SIG-M5 treated with dmso at 0.1 percent for 504 hours (cell line): ENCODE data around the gene GRIN1.

Experiments used
- DNase-seq: peaks from one replicate; lab custom pipeline; 2025; ENCODE audit not compliant: unreplicated experiment; lab: John Stamatoyannopoulos, UW

GRIN1 gene

DNA sequence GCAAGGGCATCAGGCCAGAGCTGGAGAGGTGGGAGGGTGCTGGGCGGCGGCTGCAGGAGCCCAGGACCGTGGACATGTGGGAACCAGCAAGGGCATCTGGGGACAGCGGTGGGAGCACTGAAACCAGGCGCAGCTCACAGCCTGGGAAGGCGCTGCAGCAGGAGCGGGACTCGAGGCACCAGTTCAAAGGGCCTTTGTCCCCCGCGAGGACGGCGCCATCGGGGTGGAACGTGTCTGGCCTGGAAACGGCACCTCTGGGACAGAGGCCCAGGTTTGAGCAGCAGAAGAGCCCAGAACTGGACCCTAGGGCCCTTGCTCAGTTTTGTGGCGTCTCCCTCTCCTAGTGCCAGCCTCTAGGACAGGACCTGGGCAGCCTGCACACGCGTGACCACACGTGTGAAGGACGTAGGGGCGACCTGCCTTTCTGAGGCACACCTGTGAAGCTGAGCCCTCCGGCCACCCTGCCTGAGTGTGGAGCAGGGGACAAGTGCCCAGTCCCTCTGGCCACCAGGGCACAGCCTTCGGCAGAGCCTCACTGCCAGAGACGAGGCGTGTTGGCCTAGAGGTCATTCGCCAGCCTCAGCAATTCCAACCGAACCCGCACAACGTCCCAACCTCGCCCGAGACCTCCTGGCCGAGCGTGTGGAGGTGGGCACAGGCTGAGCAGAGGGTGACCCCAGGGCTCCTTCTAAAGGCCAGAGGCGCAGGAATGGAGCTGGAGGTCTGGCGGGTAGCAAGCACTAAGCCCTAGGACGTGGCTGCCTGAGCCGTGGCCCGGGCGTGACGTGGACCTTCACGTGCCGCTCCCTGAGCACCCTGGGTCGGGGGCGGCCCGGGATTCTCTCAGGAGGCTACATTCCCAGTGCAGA, 35.1 kb downstream of the GRIN1 start:
- DNase-seq: no peak

DNA sequence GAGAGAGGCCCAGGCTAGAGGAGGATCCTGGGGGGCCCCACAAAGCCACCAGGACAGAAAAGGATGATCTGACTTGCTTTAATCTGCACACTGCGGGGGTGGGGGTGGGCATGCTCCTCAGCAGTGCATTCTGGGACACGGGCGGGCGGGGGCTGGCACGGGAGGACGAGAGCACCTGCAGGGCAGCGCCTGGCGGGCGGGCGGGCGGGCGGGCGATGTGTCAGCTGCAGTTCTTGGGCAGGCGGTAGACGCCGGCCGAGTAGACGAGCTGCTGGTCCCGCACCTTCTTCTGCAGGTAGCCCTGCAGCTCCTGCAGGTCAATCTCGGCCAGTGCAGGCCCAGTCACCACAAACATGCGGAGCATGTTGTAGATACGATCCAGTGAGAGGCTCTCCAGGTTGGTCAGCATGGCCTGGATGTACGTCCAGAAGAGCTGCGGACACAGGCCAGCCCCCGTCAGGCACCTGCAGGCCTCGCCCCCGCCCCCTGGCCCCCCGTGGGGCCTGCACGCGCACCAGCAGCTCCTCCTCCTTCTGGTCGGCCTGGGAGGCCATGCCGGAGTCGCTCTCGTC, 35.9 kb downstream of the GRIN1 start:
- DNase-seq: no peak

DNA sequence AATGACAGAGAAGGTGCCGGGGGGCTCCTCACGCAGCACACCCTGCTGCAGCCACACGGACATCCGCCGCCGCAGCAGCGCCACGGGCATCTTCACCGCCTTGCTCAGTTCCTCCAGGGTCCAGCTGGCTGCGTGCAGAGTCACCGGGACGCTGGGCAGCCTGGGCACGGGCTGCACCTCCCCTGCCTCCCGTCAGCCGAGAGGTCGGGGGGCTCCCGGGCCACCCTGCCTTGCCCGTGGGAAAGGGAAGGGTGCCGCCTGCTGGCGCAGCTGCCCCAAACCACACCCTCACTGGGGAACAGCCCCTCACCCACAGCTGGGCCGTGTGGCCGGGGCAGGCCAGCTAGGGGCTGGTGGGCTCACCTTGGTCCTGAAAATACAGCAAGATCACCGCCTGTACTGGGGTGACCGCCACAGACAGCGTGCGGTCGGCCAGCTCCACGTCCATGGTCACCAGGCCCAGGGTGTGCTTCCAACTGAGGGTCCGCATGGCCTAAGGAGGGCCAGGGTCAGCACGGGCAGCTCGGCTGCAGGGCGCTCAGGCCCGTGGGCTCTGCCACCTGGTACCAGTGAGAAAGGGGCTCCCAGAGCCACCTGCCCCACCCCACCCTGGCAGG, 36.5 kb downstream of the GRIN1 start:
- no peak for DNase-seq

DNA sequence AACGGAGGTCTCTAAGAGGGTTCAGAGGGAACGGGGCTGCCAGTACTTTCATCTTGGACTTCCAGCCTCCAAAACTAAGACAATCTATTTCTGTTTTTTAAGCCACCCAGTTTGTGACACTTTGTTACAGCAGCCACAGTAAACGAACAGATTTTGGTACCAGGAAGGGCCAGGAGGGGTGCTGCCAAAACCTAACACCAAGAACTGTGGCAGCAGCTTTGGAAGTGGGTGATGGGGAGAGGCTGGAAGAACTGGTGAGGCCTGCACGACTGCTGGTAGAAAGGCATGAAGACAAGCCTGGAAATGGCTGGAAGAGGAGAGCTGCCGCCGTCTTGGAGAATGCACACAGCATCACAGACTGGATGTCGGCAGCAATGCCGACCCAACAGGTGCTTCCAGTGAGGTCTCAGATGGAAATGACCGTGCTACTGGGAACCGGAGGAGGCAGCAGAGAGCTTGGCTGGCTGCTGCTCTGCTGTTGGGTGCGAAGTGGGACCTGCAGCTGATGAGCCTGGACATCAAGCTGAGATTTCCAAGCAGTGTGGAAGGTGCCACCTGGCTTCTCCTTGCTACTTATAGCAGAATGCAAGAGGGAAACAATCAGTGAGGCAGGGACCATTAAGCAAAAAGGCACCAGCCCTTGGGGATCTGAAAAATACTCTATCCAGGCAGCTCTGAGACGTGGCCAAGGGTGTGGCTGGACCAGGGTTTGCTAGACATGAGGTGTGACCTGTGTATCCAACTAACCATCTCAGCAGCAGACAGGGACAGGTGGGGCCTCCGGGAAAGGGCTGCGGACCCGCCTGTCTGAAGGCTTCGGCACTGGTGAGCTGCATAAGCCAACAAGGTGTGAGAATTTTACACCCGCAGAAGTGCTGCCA, 37.6 kb downstream of the GRIN1 start:
- peak; percentile 34 for DNase-seq

DNA sequence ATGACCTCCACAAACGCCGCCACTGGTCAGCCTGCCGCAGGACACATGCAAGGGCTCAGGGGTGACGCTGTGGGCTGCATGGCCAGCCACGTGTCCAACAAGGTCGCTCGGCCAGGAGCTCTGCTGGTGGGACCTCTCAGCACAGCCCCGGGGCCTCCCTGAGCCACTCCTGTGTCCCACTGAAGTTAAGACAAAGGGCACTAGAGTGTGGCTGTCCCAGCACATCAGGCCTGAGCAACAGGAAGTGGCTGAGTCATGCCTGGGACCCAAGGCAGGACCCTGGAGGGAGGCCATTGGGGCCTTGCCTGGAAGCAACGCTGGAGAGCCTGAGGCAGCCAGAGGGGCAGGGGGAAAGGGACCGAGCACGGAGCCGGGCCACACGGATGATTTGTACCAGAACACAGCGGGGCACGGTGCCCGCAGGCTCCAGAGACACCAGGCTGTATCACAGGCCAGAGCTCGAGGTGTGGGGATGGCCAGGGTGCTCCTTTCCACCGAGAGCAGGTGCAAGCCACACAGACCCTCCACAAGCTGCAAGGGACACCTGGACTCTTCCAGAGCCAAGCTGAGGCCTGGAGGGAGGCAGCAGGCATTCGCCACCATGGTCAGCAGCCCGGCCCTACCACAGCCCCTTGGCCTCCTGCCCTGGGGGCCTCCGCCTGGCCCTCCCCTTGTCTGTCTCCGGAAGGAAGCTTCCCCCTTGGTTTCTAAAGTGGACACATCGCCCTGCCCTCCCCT, 39.4 kb downstream of the GRIN1 start:
- DNase-seq: no peak

DNA sequence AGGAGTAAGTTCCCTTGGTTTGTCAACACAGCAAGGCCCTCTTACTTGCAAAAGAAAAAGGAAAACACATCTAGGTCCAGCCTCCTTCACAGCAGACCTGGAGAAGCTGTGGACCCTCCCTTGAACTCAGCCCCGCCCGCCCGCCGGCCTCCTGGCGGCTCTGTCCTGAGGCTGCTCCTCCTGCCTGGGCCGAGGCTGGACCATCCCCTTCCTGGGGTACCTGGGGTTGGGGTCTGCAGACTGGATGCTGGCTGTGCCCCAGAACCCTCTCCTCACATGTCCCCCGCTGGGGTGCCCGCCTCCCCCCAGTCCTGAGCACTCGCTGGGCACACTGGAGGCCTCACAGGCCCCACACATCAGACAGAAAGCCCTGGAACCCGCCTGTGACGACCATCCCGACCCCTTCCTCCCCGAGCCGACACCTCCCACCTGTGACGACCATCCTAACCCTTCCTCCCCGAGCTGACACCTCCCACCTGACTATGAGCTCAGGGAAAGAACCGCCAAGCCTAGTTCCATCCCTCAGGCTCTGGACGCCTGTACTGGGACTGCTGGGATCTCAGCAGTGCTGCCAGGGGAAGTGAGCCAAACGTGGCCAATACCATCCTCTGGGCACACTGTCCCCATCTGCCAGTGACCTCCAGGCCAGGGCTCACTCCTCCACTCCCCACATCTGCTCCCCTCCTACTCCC, 40.1 kb downstream of the GRIN1 start:
- no peak for DNase-seq

DNA sequence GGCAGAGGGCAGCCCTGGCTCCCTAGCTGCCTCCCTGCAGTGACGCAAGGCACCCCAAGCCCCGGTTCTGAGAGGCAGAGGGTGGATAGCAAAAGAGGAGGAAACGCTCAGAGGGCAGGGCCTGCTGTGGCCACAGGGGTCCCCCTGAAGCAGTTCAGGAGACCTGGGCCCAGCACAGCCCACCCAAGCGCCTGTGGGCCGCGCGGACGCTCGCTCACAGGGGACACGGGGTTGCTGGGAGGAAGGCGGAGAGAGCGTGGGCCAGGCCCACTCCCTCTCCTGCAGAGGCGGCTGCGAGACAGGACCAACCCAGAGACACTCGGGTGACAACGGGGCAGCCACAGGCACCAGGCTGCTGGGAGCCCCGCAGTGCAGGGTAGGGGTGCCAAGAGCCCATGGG, 40.8 kb downstream of the GRIN1 start:
- DNase-seq: no peak

DNA sequence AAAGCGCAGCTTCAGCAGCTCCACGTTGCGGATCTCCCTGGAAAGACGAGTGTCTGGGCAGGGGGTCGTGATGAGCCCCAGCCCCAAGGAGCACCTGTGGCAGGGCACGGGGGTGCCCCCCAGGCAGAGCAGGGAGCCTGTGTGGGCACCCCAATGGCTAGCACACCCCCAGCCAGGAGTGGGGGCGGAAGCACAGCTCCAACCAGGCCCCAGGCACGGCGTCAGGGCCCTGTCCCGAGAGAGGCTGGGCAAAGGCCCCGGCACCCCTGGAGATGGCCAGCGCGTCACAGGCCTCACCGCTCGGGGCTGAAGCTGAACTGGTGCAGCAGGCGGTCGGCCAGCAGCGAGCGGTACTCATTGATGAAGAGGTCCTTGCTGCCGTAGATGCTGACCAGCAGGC, 41.5 kb downstream of the GRIN1 start:
- DNase-seq: no peak

DNA sequence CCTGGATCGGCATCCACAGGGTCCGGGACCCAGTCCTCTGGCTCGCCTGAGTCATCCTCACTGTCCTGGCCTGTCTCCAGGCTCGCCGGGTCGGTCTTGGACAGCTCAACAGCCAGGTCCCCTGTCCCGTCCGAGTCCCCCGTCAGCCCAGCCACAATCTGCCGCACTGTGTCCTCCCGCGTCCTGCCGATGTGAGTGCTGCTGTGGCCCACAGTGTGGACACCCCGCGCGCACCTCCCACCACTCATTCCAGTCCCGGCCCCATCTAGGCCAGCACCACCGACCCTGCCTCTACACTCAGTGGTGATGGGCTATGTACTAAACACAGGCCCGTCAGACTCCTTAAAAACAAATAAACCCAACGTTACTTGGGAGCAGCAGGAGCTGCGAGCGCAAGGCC, 42.7 kb downstream of the GRIN1 start:
- no peak for DNase-seq

DNA sequence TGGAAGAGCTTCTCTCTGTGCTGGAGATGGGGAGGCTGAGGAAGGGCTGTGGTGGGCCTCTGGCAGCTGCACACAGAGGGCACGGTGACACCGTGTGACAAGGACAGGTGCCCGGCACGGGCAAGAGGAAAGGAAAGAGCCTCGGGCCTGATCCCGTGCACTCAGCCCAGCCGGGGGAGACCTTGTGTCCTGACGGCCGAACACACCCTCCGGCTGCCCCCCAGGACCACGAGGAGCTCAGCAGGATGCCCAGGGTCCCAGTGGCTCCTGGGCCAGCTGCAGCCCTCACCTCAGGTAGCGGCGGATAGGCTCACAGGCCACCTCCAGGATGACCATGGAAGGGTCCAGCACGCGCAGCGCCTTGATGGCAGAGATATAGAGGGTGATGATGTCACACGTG, 43.9 kb downstream of the GRIN1 start:
- no peak for DNase-seq

DNA sequence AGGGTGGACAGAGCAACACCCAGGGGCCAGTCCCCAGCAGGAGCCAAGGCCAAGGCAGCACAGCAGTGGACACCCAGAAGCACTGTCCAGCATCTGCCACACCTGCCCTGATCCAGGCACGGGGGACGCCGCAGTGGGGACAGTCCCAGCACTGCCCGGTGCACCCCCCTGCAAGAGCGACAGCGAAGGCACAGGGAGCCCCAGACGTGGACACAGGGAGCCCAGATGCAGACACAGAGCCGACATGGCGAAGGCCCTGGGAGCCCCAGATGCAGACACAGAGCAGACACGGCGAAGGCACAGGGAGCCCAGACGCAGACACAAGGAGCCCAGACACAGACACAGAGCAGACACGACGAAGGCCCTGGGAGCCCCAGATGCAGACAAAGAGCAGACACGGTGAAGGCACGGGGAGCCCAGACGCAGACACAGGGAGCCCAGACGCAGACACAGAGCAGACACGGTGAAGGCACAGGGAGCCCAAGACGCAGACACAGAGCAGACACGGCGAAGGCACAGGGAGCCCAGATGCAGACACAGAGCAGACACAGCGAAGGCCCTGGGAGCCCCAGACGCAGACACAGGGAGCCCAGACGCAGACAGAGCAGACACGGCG, 45.1 kb downstream of the GRIN1 start:
- no peak for DNase-seq

DNA sequence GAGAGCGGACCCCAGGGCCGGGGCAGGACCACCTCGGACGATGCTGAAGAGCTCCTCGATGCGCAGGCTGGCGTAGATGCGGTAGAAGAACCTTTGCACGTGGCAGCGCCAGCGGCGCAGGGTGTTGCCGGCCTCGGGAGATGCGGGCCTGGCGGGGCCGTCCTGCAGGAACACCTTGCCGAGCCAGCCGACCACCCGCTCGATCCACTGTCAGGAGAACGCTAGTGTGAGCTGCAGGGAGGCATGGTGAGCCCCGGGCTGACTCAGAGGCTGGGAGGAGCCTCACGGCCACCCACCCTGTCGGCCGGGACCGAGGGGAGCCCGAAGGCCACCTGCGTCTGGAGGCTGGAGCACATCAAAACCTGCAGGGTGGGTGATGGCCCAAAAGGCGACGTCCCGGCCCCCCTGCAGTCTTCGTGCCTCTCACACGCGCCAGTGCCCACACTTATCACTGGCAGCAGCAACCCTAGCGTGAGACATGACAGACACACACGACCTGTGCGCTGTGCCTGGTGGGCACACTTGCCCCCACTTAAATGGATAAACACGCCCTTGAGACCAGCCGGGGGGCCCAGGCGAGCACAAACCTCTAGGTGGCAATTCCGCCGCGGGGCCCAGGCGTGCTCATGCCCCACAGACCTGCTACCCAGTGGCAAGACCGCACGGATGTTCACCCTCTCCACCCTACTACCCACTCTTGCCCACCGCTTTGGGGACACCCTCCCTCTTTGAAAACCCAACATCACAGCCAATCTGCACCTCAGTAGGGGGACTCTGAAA, 46.1 kb downstream of the GRIN1 start:
- no peak for DNase-seq

DNA sequence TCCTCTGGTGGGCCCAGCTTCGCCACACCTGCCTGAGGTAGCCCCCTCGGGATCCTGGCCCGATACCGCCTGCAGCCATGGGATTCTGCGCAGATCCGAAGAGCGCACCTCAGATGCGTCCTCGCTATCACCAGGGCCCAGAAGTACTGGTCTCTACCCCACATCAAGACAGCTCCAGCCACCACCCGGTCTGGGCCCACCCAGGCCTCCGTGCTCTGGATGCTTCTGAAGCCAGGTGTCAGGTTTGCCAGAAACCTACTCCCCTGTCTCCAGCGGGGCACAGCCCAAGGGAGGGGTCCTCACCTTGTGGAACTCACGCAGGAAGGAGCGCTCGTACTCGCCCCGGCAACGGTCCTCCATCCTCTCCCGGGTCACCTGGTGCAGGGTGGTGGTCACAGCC, 47.0 kb downstream of the GRIN1 start:
- DNase-seq: no peak

DNA sequence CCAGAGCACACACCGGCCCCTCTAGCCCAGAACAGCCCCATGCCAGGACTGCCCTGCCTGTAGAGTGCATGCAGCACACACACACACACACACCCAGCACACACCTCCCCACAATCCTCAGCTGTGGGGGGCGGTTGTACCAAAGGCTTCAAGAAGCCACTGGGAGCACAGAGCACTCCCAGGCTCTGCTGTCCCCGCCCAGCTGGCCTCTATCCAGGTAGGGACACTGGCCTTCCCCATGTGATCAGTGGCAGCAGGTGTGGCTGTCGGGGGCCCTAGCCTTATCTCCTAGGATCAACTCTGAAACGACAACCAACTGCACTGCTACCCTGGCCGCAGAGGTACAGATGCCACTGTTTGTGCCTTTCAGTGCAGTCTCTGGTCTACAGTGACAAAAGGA, 47.4 kb downstream of the GRIN1 start:
- DNase-seq: no peak

DNA sequence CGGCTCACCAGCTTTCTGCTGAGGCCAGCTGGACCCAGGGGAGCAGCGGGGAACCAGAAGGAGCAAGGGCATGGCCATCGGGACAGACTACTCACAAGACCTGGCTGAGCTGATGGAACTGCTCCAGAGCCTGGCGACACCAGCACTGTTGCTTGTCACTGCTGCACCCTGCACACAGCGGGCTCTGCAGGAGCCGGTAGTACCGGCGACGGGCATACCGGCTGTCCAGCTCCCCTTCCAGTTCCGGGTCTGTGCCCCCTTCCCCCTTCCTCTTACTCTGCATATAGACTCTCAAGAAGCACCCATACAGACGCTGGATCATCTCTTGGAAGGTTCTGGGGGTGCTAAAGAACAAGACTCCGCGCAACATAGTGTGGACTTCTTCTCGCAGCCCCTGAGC, 48.4 kb downstream of the GRIN1 start:
- no peak for DNase-seq

DNA sequence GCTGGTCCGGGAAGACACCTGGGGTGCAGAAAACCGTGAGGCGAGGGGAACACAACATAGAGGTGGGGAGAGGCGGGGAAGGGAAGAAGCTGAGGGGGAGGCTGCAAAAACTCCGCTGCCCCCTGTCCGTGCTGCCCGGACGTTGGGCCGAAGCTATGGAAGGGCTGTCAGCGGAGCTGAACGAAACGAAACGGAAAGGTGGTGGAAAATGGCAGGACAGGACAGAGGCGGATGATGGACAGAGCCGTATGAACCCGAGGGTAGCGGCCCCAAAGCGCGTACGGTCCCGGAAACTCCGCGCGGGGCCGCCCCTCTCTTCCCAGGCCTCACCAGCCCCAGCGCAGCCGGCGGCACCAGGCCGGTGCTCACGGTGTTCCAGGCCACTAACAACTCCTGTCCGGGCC, 49.1 kb downstream of the GRIN1 start:
- DNase-seq: no peak

DNA sequence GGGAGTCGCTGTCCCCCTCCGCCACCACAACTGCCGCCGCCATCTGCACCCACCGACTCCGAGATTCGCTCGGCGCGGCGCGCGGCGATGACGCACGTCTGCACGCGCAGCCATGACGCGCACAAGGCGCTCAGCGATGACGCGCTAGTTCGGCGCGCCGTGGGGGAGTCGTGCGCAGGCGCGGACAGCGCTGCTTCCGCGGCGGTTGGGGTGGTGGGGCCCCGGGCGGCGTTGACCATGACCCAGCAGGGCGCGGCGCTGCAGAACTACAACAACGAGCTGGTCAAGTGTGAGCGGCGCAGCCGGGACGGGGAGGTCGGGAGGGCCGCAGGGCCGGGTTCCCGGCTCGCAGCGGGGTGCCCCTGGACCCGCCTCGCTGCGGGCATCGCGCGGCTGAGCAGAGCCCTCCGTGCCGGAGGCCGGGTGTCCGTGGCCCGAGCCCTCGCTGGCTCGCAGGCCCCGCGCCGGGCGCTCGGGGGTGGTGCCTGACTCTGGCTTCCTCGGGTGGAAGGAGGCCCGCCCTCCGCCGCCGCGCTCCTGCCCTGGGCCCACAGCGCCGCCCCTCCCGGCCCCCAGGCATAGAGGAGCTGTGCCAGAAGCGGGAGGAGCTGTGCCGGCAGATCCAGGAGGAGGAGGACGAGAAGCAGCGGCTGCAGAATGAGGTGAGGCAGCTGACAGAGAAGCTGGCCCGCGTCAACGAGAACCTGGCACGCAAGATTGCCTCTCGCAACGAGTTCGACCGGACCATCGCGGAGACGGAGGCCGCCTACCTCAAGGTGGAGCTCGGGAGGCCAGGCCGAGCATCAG, 49.7 kb downstream of the GRIN1 start, which contains the start of the genes ANAPC2 and SSNA1:
Gene ANAPC2, minus strand, starts transcription at position 71 of the 807 bp plus-strand sequence. Its CDS starts 28 bp downstream, at position 43.
Gene SSNA1, plus strand, starts transcription at position 187 of the 807 bp plus-strand sequence. Its CDS starts 51 bp downstream, at position 238.
- peak; percentile 80 for DNase-seq
